ENCODE data around the gene OSBPL6. TPM values are rescaled to one million over a fixed set of nuclear protein-coding genes. Genes with fewer than 3 reads are reported as not detected.

OSBPL6 gene
- total and polyA plus RNA-seq, 2 of the 13 experiments (the other 11 are each of a cell fraction or from before 2014, with no cell fraction given): 0.03 to 0.11 TPM

DNA sequence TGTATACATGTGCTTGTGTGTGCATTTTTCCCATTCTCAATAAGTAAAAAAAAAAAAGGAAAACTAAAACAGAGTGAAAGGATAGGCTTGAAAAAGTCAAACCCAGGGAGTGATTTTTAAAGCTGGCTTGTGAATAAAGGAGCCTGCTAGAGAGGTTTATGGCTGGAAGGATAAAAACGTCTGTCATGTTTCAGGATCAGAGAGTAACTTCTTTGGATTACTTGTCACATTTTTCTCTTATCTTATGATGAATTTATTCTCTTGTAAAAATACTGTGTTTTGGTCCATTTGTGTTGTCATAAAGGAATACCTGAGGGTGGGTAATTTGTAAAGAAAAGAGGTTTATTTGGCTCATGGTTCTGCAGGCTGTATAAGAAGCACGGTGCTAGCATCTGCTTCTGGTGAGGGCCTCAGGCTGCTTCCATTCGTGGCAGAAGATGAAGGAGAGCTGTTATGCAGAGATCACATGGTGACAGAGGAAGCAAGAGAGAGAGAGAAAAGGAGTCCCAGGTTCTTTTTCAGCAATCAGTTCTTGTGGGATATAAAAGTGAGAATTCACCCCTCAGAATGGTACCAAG, 89.1 kb downstream of the OSBPL6 start:
- in situ Hi-C loops (cut with HindIII; ENCODE audit: extremely low pct_ligation_motif_present, low pct_unique_long_range_greater_than_20kb) (no loop called here), intact Hi-C loops (cut with micrococcal nuclease; ENCODE audit: unreplicated experiment) (no loop called here)
- CTCF ChIA-PET (ENCODE audit: low intra/inter-chr PET ratio, low total read pairs): no interaction called here
- ATAC-seq (no peak), FAIRE-seq (no peak), DNase-seq (ENCODE audit: low spot score) (no peak)
- 16% methylated on average over 3 of the region's 3 CpGs for WGBS (ENCODE audit: low lambda C conversion rate)
- Histone ChIP-seq H3K79me2 (ENCODE audit: insufficient read depth, low read length) (no peaks in the 10 kb centered on the region), H3K9ac (ENCODE audit: insufficient read depth, low read depth, low read length) (no peak overlapping the region), H3K27me3 (ENCODE audit: control insufficient read depth in 1 of 2, insufficient read depth in 2 of 2, low read length in 2 of 2) (no peaks in the 10 kb centered on the region), H3K4me3 (replicated peaks in 1 of 3; ENCODE audit: insufficient read depth in 1 of 3, low read depth in 2 of 3, low read length in 3 of 3) (no peak overlapping the region), H4K20me1 (ENCODE audit: insufficient read depth, low read length) (no peaks in the 10 kb centered on the region), H3K4me2 (ENCODE audit: low read depth, low read length) (no peak overlapping the region), H3K27ac (ENCODE audit: extremely low read length, insufficient read depth, low read length) (no peak overlapping the region), H3K4me1 (ENCODE audit: insufficient read depth, low read length) (peaks cover 15% of the 10 kb centered on the region), H3K36me3 (replicated peaks in 1 of 2; ENCODE audit: control insufficient read depth in 1 of 2, insufficient read depth in 2 of 2, low read length in 2 of 2) (no peaks in the 10 kb centered on the region), H2AFZ (ENCODE audit: low read length) (no peak overlapping the region), H3K9me3 (ENCODE audit: low read length) (no peaks in the 10 kb centered on the region)
- no TSS peak for BruUV-seq (replicated peaks)
- POLR2A ChIA-PET: no interaction called here
- TF ChIP-seq RAD21 (CRISPR knock-in tag; IDR thresholded peaks at IDR 0.05) (no peak), FOSL1 (CRISPR knock-in tag; IDR thresholded peaks at IDR 0.05; ENCODE audit: borderline replicate concordance) (no peak), RNF2 (conservative IDR thresholded peaks at IDR 0.05; ENCODE audit: low read depth) (no peak), MAF1 (CRISPR knock-in tag; IDR thresholded peaks at IDR 0.05; ENCODE audit: borderline replicate concordance) (no peak), ZNF441 (CRISPR knock-in tag; IDR thresholded peaks at IDR 0.05; ENCODE audit: borderline replicate concordance) (no peak)
- TF ChIP-seq, protein P1, sequence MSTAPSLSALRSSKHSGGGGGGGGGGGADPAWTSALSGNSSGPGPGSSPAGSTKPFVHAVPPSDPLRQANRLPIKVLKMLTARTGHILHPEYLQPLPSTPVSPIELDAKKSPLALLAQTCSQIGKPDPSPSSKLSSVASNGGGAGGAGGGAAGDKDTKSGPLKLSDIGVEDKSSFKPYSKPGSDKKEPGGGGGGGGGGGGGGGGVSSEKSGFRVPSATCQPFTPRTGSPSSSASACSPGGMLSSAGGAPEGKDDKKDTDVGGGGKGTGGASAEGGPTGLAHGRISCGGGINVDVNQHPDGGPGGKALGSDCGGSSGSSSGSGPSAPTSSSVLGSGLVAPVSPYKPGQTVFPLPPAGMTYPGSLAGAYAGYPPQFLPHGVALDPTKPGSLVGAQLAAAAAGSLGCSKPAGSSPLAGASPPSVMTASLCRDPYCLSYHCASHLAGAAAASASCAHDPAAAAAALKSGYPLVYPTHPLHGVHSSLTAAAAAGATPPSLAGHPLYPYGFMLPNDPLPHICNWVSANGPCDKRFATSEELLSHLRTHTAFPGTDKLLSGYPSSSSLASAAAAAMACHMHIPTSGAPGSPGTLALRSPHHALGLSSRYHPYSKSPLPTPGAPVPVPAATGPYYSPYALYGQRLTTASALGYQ (CRISPR knock-in tag; IDR thresholded peaks at IDR 0.05): no peak

DNA sequence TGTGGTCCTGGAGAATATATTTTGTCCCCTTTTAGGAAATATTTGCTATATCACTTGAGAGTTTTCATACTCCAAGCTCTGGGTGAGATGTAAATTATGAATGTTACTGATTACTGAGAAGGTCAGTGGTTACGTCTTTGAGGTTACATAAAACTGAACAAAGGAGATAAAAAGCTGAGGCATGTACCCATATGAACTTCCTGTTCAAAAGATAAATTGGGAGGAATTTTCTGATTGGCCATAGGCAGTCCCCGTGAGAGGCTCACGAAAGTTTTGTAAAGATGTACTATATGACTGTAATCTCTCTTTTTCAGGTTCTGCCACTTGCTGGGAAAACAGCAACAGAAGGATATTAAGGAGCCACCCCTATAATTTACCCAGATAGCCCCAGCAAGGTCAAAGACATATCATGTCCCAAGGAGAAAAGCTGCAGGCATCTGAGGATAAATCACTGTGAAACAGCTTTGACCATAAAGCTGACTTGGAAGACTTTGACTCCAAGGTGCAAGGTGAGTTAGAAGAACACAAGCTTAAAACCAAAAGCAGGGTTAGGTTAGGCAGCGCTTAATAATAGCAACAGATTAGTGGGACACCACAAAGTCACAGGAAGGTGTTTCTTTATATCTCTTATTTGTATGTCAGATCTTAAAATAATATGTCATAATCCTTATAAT, 90.4 kb downstream of the OSBPL6 start:
- H3K36me3 ChIP-seq (replicated peaks in 1 of 2; ENCODE audit: control insufficient read depth in 1 of 2, insufficient read depth in 2 of 2, low read length in 2 of 2): no peaks in the 10 kb centered on the region
- intact Hi-C loops (cut with micrococcal nuclease; ENCODE audit: unreplicated experiment): no loop called here
- no peak overlapping the region for H3K9ac ChIP-seq (ENCODE audit: insufficient read depth, low read depth, low read length)
- CTCF ChIA-PET (ENCODE audit: low intra/inter-chr PET ratio, low total read pairs): no interaction called here
- H3K4me3 ChIP-seq (replicated peaks in 1 of 3; ENCODE audit: insufficient read depth in 1 of 3, low read depth in 2 of 3, low read length in 3 of 3): no peak overlapping the region
- H3K27ac ChIP-seq (ENCODE audit: extremely low read length, insufficient read depth, low read length): no peak overlapping the region
- H3K4me1 ChIP-seq (ENCODE audit: insufficient read depth, low read length): peaks cover 2% of the 10 kb centered on the region
- DNase-seq (ENCODE audit: low spot score) (no peak), FAIRE-seq (no peak), ATAC-seq (no peak)
- no peaks in the 10 kb centered on the region for H3K9me3 ChIP-seq (ENCODE audit: low read length)
- no peak overlapping the region for H2AFZ ChIP-seq (ENCODE audit: low read length)
- POLR2A ChIA-PET: no interaction called here
- no peaks in the 10 kb centered on the region for H4K20me1 ChIP-seq (ENCODE audit: insufficient read depth, low read length)
- H3K27me3 ChIP-seq (ENCODE audit: control insufficient read depth in 1 of 2, insufficient read depth in 2 of 2, low read length in 2 of 2): no peaks in the 10 kb centered on the region
- WGBS (ENCODE audit: low lambda C conversion rate): 61% methylated on average over 4 of the region's 4 CpGs
- no TSS peak for BruUV-seq (replicated peaks)
- no peaks in the 10 kb centered on the region for H3K79me2 ChIP-seq (ENCODE audit: insufficient read depth, low read length)
- in situ Hi-C loops (cut with HindIII; ENCODE audit: extremely low pct_ligation_motif_present, low pct_unique_long_range_greater_than_20kb): no loop called here
- H3K4me2 ChIP-seq (ENCODE audit: low read depth, low read length): no peak overlapping the region
- TF ChIP-seq TBP (CRISPR knock-in tag; IDR thresholded peaks at IDR 0.05) (no peak), ZNF562 (CRISPR knock-in tag; IDR thresholded peaks at IDR 0.05; ENCODE audit: borderline replicate concordance) (no peak), PHF8 (CRISPR knock-in tag; IDR thresholded peaks at IDR 0.05) (no peak), SMAD1 (CRISPR knock-in tag; IDR thresholded peaks at IDR 0.05; ENCODE audit: borderline replicate concordance, low read depth) (no peak), CC2D1A (CRISPR knock-in tag; IDR thresholded peaks at IDR 0.05) (no peak)
- TF ChIP-seq, protein P2, sequence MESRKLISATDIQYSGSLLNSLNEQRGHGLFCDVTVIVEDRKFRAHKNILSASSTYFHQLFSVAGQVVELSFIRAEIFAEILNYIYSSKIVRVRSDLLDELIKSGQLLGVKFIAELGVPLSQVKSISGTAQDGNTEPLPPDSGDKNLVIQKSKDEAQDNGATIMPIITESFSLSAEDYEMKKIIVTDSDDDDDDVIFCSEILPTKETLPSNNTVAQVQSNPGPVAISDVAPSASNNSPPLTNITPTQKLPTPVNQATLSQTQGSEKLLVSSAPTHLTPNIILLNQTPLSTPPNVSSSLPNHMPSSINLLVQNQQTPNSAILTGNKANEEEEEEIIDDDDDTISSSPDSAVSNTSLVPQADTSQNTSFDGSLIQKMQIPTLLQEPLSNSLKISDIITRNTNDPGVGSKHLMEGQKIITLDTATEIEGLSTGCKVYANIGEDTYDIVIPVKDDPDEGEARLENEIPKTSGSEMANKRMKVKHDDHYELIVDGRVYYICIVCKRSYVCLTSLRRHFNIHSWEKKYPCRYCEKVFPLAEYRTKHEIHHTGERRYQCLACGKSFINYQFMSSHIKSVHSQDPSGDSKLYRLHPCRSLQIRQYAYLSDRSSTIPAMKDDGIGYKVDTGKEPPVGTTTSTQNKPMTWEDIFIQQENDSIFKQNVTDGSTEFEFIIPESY (CRISPR knock-in tag; IDR thresholded peaks at IDR 0.05): no peak
- TF ChIP-seq, protein P3, sequence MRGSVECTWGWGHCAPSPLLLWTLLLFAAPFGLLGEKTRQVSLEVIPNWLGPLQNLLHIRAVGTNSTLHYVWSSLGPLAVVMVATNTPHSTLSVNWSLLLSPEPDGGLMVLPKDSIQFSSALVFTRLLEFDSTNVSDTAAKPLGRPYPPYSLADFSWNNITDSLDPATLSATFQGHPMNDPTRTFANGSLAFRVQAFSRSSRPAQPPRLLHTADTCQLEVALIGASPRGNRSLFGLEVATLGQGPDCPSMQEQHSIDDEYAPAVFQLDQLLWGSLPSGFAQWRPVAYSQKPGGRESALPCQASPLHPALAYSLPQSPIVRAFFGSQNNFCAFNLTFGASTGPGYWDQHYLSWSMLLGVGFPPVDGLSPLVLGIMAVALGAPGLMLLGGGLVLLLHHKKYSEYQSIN (CRISPR knock-in tag; IDR thresholded peaks at IDR 0.05; ENCODE audit: borderline replicate concordance): no peak
